Testis (tissue), 3 donors: Measurements from ENCODE around the gene EIF1. TPM values are rescaled to one million over a fixed set of nuclear protein-coding genes. Genes with fewer than 3 reads are reported as not detected.

Source experiments
- DNase-seq: peaks from one replicate; pipeline ENCODE4 v3.0.0-alpha.2; 2019
- H3K27ac ChIP-seq, 2 donors: fragments of 200-600 bp; sonication (generic); one replicate each; pipeline ENCODE4 v1.5.1; 2019
- H3K27me3 ChIP-seq: fragments of 200-600 bp; sonication (generic); one replicate; pipeline ENCODE4 v1.5.1; 2019
- H3K36me3 ChIP-seq: fragments of 200-600 bp; sonication (generic); one replicate; pipeline ENCODE4 v1.5.1; 2017; ENCODE audit warnings: low read depth; ENCODE audit errors: missing control alignments
- H3K4me1 ChIP-seq: fragments of 200-600 bp; sonication (generic); one replicate; pipeline ENCODE4 v1.5.1; 2019
- H3K4me3 ChIP-seq, 2 donors: fragments of 200-600 bp; sonication (generic); one replicate each; pipeline ENCODE4 v1.5.1; 2017 to 2019
- H3K9me3 ChIP-seq: fragments of 200-600 bp; sonication (generic); one replicate; pipeline ENCODE4 v1.5.1; 2017
- CTCF ChIP-seq, 3 experiments: fragments of 450-650 bp in 2 of 3; fragments of 200-600 bp in 1 of 3; sonication (generic) in 1 of 3; IDR thresholded peaks; one replicate each; pipeline ENCODE4 v1.5.1; 2016 to 2019; ENCODE audit warnings: antibody characterized with exemption in 3 of 3, mild to moderate bottlenecking in 2 of 3, moderate library complexity in 1 of 3
- POLR2A ChIP-seq: fragments of 450-650 bp; IDR thresholded peaks from one replicate; pipeline ENCODE4 v1.6.1; 2017; ENCODE audit warnings: antibody characterized with exemption, mild to moderate bottlenecking, moderate library complexity
- WGBS, 2 donors: methylation state at CpG; one replicate each; pipeline ENCODE4 v1.1.5; 2018; 5-methylcytosine and 5-hydroxymethylcytosine counted together
- intact Hi-C: fragments of 100-400 bp; cut with DNase I; formaldehyde crosslinking; loops from one replicate; pipeline ENCODE4 v1.15.1; 2023; ENCODE audit warnings: low total_unique reads
- polyA plus RNA-seq: library from polyadenylated mRNA; stranded (reverse); fragments of 350-450 nt; fragmentation: Illumina TruSeq; extraction: RNeasy Lipid Tissue Mini Kit (QIAGEN cat#74804); gene quantifications from one replicate; pipeline ENCODE4 v1.2.3, GENCODE V29; 2014; ENCODE audit warnings: low read depth, low replicate concordance; ENCODE audit not compliant: insufficient read depth
- total RNA-seq, 2 donors: library from RNA; depleted of rRNA; stranded (reverse); fragments of >200 nt; gene quantifications; one replicate each; pipeline ENCODE4 v1.2.3, GENCODE V29; 2016

Gene EIF1
- total and polyA plus RNA-seq, 3 donors from 2014 or later, result 274 to 1,078 (median 338) TPM

DNA sequence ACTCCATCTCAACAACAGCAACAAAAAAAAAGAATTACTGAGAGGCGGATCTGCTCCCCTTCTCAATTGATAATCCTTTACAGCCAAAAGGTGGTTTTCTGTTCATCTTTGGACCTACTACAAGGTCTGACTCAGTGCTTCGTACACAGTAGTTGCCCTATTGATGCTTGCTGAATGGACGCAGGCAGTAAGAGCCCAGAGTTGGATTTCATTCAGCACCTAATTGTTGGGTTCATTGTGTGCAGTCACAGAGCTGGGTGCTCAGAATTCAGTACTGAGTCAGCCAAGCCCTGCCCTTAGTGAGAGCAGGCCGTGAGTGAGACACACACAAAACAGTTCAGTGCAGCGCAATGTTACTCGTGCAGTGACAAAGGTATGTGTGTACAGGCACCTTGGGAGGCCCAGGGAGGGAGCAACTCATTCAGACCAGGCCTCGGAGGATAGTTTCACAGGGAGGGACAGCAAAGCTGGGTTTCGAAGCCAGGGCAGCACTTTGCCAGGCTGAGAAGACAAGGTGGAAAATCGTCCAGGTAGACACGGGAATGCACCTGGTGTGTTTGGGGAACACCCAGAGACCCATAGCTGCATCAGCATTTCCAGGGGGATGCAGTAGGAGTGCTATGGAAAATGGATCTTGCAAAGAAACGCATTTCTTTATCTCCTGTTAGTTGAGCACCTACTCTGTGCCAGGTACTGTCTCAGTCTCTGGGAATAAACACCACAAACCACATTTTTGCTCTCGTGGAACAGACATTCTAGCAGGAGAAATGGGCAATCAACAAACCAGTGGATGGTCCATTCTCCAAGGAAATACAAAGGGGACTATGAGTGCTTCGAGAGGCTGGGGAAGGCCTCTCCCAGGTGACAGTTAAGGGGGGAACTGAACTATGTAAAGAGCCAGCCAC is 46.2 kb upstream of the EIF1 start:
- no peaks in the 10 kb centered on the region for H3K9me3 ChIP-seq
- intact Hi-C loops, result no loop called here
- no peak for TF ChIP-seq POLR2A
- peaks cover 4% of the 10 kb centered on the region for H3K4me1 ChIP-seq
- H3K36me3 ChIP-seq, result no peaks in the 10 kb centered on the region
- H3K27me3 ChIP-seq, result no peaks in the 10 kb centered on the region
- DNase-seq, result no peak
- no peak overlapping the region for H3K4me3 ChIP-seq
- H3K27ac ChIP-seq, result no peak overlapping the region
- 80 to 85% methylated on average over 12 to 13 of the region's 13 CpGs for WGBS, 2 donors

DNA sequence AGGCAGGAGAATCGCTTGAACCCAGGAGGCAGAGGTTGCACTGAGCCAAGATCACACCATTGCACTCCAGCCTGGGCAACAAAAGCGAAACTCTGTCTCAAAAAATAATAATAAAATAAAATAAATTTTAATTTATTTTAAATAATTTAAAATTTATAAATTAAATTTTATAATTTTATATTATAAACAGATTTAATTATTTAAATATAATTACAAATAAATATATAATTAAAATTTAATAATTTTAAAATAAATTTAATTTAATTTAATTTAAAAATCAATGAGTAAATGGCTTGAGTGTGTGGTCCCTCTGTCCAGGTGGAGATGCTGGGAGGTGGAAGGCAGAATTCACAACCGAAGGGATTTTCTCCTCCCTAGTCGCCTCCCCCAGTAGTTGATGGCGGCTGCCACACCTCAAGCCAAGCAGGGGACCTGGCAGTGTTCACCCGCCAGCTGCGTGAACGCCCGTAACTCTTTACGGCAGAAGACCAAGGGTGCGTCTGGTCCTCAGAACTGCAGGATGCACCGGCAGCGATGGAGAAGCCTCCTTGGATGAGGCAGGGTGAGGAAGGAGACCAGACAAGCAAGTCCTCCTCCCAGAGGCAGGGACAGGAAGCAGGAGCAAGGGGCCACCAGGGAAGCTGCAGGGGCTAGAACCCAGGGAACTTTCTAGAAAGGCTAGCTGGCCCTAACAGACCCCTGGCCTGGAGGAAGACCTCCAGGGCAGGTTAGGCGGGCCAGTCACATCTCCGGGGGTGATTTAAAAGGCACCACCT is 41.5 kb upstream of the EIF1 start:
- Histone ChIP-seq H3K4me3 (peak overlapping the region in 1 of 2 donors; percentile 21), H3K27me3 (no peaks in the 10 kb centered on the region), H3K9me3 (no peaks in the 10 kb centered on the region), H3K36me3 (no peaks in the 10 kb centered on the region), H3K4me1 (peaks cover 19% of the 10 kb centered on the region), H3K27ac (no peak overlapping the region)
- TF ChIP-seq POLR2A (no peak), CTCF (IDR thresholded peaks at IDR 0.05) (no peak)
- intact Hi-C loops, result no loop called here
- no peak for DNase-seq
- 61 to 68% methylated on average over 15 of the region's 15 CpGs for WGBS, 2 donors

GRCh38 chr17:41647940-41648410 is 40.7 kb upstream of the EIF1 start:
- 1 to 4% methylated on average over 8 to 22 of the region's 22 CpGs for WGBS, 2 donors
- H3K27ac ChIP-seq, result peak overlapping the region in 1 of 2 donors; percentile 72

GRCh38 chr17:41648411-41649195 is 40.1 kb upstream of the EIF1 start:
- peaks cover 19% of the 10 kb centered on the region for H3K4me1 ChIP-seq
- peak overlapping the region in 1 of 2 donors; percentile 72 for H3K27ac ChIP-seq
- intact Hi-C loops, result loop anchor here (2.0 kb wide), 1 partner anchor 100 kb away; no protein-coding TSS in a partner anchor
- H3K27me3 ChIP-seq, result no peaks in the 10 kb centered on the region
- DNase-seq, result peak; percentile 90
- H3K36me3 ChIP-seq, result no peaks in the 10 kb centered on the region
- H3K9me3 ChIP-seq, result no peaks in the 10 kb centered on the region
- 3 to 5% methylated on average over 36 to 39 of the region's 39 CpGs for WGBS, 2 donors
- TF ChIP-seq POLR2A (no peak), CTCF (IDR thresholded peaks at IDR 0.05) (peak; percentile 84 to 98 (median 90))
- H3K4me3 ChIP-seq, result peak overlapping the region; percentile 21 to 24

More at GRCh38 chr17:41647940-41648410, 40.7 kb upstream of the EIF1 start:
- Histone ChIP-seq H3K9me3 (no peaks in the 10 kb centered on the region), H3K4me3 (peak overlapping the region; percentile 21 to 24), H3K36me3 (no peaks in the 10 kb centered on the region), H3K27me3 (no peaks in the 10 kb centered on the region), H3K4me1 (peaks cover 19% of the 10 kb centered on the region)
- DNase-seq, result peak; percentile 95
- TF ChIP-seq CTCF (IDR thresholded peaks at IDR 0.05) (peak; percentile 94 to 97 (median 96)), POLR2A (no peak)
- intact Hi-C loops, result loop anchor here (2.0 kb wide), 1 partner anchor 99 kb away; no protein-coding TSS in a partner anchor
